HG03139 (cell line): ENCODE data around the gene PTPRN2.

Source experiments
- ATAC-seq: cut with Tn5 transposase; IDR thresholded peaks from one replicate; pipeline ENCODE4 v1.9.1; 2021; ENCODE audit not compliant: unreplicated experiment

The PTPRN2 gene

DNA sequence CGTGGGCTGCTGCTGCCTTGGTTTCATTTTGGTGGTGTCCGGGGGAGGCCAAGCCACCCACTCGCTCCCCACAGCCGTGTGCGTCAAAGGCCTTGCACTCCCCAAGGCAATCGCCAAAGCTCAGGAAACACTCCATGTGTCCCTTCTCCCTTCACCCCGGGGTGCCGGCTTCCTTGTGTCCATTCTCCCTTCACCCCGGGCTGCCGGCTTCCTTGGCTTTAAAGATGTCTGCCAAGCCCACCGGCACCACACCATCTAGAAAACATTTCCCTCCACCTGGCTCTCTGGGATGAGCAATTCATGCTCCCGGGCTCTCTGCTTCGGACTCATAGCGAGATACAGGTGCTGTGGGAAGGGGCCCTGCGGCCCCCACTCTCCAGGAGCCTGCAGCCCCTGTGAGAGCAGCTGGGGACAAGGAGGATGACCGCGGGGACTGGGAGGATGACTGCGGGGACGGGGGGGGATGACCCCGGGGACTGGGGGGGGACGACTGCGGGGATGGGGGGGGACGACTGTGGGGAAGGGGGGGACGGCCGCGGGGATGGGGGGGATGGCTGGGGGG lies 928.7 kb downstream of the PTPRN2 start:
- no peak for ATAC-seq

DNA sequence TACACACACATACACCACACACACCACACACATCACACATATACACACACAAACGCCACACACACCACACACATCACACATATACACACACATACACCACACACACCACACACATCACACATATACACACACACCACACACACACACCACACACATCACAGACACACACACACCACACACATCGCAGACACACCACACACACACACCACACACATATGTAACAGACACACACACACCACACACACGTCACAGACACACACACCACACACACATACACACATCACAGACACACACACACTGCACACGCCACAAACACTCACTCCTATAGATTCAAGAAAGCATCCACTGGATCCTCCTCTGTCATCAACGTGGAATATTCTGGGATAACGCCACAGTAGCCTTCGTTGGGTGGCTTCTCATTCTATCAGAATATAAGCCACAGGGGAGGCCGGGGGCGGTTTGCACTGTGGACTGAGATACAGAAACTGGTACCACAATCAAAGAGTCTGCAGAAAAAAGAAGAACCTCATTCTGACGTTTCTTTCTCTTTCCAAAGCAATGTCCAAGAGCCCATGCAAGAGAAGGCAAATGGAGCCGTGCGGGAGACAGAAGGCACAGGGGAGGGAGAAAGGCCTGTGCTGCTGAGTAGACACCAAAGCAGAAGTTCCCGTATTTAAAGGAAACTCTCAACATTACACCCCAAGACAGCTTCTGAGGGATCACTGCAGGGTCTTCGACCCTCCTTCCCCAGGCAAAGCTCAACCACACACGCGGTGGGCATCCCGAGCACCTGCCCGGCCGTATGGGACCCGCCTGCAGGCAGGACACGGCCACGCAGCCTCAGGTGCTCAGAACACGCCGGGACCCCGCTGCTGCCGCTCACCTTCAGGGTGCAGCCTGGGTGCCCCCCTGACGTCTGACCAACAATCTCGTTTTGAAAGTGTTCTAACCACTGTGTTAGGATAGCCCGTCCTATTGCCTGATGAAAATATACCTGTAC lies 929.6 kb downstream of the PTPRN2 start:
- ATAC-seq, result no peak

DNA sequence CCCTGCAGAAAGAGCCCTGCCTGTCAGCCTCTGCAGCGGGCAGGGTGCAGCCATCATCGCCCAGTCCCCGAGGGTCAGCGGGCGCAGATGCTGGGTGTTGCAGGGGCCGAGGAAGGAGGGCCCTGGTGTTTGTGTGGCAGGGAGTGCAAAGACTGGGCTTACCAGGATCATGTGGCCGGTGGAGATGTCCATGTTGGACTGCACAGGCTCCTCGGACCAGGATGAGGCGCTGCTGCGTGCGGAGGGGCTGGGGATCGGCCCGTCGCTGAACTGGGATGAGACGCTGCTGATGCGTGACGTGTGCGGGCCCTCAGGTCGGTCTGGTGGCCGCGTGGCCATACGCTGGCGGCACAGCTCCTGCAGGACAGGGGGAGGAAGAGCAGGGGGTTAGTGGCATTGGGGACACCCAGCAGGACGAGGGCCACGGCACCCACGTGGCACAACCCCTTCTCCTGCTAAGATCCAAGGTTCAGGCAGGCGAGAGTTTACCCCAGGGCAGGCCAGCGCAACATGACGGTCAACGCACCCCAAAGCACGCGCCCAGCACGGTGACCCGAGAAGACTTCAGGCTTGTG lies 931.3 kb downstream of the PTPRN2 start:
- no peak for ATAC-seq

DNA sequence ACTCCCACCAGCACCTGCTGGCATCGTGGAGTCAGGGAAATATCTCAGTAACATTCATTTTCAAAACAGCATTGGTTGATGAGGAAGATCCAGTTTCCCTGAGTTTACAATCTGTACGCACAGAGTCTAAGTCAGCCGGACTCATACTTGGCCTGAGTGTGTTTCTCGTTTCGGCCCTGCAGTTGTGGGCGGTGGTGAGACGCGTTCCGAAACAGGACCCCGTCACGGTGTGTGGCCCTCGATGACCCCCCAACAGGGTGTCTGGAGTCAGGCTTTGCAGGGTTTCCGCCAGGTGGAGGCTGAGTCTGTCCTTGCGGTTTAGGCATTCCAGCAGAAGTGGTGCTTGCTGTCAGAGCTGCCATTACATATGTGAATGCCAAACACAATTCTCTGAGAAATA lies 933.3 kb downstream of the PTPRN2 start:
- no peak for ATAC-seq

DNA sequence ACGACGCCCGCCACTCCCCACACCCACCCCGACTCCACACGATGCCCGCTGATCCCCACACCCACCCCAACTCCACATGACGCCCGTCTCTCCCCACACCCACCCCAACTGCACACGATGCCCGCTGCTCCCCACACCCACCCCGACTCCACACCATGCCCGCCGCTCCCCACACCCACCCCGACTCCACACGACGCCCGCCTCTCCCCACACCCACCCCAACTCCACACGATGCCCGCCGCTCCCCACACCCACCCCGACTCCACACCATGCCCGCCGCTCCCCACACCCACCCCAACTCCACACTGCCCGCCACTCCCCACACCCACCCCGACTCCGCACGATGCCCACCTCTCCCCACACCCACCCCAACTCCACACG lies 933.8 kb downstream of the PTPRN2 start:
- no peak for ATAC-seq

DNA sequence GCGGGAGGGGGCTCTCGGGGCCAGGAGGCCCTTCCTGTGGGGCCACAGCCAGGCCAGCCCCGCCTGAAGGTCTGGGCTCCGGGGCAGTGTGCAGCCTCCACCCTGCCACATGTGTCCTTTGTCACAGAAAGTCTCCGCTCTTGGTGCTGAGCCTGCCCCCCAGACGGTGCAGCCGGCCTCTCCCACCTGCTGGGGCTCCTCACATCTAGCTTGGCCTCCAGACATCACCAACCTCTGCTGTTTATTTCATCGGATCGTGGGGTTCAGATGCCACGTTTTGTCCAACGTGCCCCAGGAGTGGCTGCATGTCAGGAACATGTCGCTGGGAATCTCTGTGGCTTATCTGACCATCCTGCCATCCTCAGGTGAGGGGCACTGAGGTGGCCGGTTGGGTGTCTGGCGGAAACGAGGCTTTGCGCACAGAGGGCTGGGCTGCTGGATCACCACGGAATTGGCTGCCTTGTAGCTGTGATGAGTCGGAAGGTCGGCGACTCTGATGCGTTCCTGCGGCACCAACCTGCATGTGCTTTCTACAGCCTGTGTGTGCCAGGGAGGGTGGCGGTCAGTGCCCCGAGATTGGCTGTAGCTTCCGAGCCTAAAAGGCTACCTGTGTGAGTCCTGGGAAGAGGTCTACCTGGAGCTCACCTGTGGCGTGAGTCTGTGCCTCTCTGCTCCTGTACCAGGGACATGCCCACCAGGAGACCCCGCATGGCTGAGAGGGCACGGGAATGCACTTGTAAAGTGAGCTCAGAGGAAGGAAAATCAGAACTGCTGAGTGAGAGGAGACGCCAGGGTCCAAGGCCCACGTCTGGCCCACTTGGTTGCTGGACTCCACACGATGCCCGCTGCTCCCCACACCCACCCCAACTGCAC lies 934.4 kb downstream of the PTPRN2 start:
- no peak for ATAC-seq

DNA sequence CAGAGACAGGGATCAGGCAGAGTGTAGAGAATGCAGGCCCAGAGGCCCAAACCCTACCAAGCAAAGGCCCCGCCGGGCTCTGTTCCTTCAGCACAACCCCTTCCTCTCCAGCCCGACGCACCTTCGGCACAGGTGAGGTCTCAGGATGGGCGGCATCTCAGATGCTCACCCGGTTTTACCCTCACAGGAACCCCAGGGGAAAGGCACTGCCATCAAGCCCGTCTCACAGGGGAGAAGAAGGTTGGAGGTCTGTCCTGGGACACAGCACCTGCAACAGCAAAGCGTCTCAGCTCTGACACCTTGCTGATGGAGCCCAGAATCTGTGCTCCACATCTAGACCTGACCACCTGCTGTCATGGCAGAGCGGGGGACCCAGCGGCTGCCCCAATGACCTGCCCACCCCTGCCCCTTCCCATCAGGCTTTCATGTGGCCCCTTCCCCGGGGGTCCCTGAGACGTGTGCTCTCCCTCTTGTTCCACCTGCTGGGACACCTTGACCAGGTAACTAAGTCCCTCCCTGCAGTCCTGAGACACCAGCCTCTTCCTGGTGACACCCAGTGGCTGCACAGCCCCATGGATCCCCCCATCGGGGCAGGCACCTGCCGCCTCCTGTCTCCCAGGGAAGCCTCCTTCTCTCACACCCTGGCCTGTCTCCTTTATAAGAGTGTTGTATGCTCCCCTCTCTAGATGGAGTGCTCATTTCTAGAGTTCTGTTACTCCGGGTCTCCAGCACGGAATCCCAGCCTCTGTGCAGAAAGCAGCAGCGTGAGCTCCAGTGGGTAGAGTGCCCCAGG lies 935.3 kb downstream of the PTPRN2 start:
- ATAC-seq, result no peak

DNA sequence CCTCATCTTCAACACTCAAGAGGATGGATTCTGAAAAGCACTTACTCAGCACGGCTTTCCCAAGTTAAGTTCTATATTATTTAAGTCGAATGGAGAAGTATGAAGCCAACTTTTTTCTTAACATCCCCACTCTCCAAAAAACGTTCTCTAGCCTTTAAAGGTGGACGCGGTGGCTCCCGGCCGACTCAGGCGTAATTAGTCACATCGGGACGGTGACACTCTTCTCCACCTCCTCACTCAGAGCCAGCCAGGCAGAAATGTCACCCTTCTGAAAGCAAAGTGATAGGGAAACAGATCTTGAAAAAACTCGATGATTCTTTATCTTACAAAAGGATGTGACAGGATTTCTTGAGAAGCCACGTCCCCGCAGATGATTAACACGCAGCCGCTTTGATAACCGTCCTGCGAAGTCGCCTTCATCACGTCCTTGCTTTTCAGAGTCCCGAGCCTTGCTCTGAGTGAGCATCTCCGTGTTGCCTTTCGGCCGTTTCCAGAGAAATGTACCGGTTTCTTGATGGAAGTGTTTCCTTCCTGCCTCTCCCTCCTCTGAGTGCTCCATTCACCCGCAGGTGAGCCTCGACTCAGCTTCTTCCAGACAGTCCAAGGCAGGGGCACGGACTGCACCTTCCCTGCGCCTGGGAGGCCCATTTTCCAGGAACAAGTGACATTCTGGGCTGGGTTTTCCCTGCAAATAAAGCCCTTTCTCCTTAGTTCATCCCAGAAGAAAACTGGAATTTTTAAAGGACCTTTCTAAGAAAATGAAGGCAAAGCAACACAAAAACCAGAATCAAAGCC lies 936.1 kb downstream of the PTPRN2 start:
- no peak for ATAC-seq

DNA sequence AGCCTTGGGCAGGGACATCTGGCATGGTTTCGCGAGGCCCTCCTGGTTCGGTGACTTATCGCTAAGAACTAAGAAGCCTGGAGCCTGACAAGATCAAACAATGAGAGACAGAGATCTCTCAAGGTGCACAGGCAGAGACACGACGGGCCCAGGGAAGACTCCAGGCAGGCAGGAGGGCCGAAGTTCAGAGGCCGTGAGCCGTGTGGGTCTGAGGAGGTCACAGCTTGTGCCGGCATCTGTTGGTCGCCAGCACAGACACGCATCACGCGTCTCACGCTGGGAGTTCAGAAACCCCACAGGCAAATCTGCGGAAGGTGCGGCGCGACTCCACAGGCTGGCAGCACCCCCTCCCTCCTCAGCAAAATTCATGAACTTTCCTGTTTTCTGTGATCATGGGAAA lies 936.8 kb downstream of the PTPRN2 start:
- ATAC-seq, result no peak

DNA sequence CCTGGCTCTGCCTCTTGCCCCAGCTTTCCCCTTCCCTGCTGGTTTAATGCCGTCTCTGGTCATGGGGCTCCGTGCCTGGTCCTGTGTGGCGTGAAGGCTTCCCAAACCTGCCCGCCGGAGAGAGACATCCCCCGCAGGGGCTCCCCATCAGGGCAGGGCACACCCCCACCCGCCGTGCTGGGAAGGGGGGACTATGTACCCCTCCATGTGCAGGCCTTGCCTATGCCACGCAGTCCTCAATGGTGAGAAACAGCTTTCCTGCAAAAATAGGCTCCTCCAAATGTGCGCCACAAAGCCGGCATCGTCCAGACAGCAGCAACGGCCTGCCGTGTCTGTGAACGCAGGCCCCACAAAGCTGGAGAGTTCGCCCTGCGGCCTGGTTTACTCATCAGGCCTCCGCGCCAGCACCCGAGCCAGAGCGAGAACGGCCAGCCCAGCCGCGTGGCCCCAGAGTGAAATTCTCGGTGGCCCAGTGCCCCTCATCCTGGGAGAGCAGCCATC lies 937.4 kb downstream of the PTPRN2 start:
- no peak for ATAC-seq

DNA sequence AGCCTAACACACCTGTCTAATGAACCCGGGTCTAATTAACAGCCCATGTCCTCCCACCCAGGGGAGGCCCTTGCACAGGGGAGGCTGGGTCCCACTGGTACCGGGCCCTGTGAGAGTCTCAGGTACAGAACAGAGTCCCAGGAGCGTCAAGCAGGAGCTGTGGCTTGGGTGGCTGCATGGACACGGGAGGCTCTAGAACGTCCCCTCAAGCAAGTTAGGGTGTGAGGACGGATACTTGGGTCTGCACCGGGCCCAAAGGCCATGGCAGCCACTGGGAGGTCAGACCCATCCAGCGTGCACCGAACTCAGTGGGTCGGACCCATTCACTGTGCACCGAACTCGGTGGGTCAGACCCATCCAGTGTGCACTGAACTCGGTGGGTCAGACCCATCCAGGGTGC lies 941.1 kb downstream of the PTPRN2 start:
- no peak for ATAC-seq

DNA sequence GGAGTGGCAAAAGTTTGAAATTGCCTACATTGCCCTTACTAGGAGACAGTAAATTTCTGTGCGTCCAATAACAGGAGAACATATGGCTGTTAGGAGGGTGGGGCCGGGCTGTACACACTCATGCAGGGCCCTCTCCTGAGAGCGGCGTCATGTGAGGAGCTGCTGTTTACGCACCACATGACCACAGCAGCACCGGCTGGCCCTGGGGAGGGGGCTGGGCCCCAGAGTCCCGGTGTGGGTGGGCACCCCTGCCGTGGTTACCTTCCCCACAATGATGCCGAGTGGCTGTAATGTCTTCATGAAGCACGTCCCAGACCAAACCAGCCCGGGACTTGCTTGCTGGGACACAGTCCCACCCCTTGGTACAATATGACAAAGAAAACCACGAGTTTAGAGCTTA lies 942.1 kb downstream of the PTPRN2 start:
- no peak for ATAC-seq

DNA sequence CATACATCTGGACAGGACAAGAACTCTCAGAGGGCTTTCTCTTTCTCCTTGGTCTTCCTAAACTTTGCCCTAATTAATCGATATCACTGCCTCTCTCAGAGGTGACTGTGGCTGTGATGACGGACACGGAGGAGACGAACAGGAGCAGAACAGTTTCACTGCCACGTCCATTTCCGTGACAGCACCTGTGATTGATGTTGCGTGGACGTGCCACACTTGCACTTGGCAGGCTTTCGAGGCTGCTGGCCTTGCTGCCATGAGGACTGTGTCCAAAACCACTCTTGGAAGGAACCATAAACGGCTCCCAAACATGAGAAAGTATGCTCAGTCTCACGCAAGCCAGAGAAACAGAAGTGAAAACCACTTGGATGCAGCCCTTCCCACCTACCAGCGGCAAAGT lies 942.7 kb downstream of the PTPRN2 start:
- no peak for ATAC-seq

DNA sequence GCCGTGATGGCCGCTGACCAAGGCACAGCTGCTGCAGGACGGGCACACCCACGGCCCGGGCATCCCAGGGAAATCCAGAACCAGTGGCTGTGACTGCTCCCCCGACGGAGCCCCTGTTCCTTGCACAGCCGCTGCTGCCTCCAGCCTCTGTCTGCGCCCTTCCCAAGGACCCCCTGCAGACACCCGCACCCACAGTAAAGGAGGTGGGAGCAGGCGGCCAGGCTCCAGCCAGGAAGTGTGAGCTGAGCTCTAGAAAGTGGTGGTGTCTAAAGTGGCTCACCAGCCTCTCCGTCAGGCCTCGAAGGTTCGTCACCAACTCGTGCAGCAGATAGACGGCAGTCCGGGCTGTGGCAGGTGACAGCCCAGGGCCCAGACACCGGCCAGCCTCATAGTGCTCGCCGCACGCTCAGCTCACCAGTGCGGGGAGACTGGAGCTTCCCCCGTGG lies 944.1 kb downstream of the PTPRN2 start:
- no peak for ATAC-seq

DNA sequence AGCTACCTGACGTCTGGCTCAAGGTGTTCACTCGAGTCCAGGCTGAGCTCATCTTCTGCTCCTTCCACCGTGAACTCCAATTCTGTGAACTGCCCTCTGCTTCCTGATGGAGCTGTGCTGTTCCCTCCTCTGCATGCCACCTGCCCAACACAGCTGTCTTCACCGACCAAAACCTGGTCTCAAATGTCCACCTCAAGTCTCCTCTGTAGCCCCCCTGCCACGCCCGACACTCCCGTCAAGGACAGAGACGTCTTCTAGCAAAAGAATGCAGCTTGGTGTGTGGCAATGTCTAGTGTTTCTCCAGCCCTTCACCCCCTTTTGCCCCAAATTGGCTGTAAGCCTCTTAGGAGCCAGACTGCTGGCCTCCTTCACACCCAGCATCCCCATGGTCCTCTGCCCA lies 945.8 kb downstream of the PTPRN2 start:
- ATAC-seq, result no peak

DNA sequence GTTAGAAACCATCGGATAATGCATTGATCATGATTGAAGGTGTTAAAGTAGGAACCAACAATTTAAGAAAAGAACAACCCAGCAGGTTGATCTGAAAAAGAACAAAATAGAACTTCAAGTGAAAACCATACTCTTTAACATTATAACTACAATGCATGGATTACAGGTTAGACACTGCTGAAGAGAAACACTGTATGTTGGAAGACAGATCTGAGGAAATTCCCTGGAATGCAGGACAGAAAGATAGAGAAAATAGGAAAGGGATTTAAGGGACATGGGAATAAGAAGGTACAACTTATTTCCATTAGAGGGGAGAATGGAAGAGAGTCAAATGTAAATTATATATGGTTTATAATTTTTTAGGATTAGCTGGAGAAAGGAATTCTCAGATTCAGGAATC lies 947.5 kb downstream of the PTPRN2 start:
- no peak for ATAC-seq

DNA sequence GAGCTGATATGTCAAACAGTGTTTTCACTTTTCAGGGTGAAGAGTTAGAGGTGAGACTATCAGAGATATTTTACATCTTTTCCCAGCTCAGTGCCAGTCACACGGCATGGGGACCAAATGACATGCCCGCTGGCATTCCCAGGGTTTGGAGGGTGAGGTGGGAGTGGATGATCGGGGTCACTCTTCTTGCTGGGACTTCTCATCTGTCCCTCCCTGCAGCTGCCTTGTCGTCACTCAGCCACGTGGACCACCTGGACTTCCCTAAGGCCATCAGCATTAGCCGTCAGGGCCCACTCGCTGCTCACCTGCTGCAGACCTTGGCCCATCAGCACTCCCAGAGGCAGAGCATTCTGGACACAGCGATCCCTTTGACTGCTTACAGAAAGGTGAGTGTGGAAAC lies 949.1 kb downstream of the PTPRN2 start:
- no peak for ATAC-seq

DNA sequence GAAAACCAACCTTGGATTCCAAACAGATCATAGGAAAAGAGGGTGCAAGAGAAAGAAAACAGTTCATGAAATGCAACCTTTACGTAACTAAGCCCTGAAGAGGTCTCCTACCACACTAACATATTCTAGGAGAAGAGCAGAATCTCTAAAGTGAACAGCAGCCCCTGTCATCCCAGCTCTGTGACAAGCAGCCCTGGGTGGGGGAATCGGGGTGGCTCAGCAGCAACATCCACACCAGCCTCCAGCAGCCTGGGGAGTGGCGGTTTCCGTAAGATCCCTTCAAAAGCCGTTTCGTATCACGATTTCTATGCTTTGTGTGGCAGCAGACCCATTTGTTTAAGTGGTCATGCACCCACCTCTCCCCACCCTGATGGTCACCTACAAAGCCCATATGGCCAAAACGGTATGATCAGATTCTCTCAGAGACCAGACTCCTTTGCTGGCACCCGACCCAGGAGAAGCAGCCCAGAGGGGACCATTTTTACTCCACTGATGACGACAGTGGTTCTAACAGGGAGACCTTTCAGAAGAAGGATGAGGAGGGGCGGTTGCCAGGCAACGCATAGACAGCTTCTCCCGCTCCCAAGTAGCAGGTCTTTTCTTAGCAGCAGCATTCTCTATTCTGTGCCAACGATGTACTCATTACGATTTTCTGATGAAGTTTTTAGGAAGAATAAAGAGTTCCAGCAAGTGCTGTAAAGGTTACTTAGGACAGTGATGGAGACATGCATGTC lies 950.2 kb downstream of the PTPRN2 start:
- ATAC-seq, result no peak

DNA sequence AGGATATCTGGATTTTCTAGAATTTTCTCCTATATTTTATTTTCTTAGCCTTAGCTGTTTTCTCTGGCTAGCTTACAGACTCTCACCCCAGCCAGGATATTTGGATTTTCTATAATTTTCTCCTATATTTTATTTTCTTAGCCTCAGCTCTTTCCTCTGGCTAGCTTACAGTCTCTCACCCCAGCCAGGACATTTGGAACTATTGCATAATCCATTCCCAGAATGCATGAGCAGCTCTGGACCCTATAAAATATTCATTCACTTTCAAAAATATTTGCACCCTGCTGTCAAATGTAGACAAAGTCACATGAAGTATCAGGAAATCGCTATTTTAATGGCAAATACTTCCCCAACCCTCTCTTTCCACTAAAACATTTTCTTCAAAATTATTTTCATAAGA lies 952.0 kb downstream of the PTPRN2 start:
- no peak for ATAC-seq
